SK-N-SH (cell line): ENCODE data around the gene SRRD. TPM values are rescaled to one million over a fixed set of nuclear protein-coding genes. Genes with fewer than 3 reads are reported as not detected.

Source experiments
- CTCF ChIA-PET: fragments of 300-600, 350-600 bp; formaldehyde crosslinking; extraction: SDS; loops from one replicate; lab custom pipeline; 2021; lab: Yijun Ruan, JAX
- POLR2A ChIA-PET: fragments of 350-600 bp; sonication (Branson Sonifier 250); formaldehyde crosslinking; extraction: SDS; loops from one replicate; lab custom pipeline; 2020; ENCODE audit warnings: antibody characterized with exemption, inconsistent platforms; lab: Yijun Ruan, JAX
- DNase-seq: peaks from one replicate; pipeline ENCODE4 v3.0.0; 2012
- H2AFZ ChIP-seq: fragments of 200-600 bp; sonication (generic); 2 replicates; pipeline ENCODE4 v1.8.1; 2016; ENCODE audit warnings: antibody characterized with exemption, mild to moderate bottlenecking, low read depth
- H3F3A ChIP-seq: fragments of 200-600 bp; sonication (generic); replicated peaks from 2 replicates; pipeline ENCODE3; 2016; ENCODE audit warnings: antibody characterized with exemption, mild to moderate bottlenecking; ENCODE audit not compliant: insufficient read depth
- H3K27ac ChIP-seq, 2 experiments: fragments of 200-500 bp in 1 of 2; fragments of 200-600 bp in 1 of 2; sonication (Bioruptor generic) in 1 of 2; sonication (generic), shearing (Covaris generic) in 1 of 2; 2 replicates each; pipeline versions ENCODE4 v1.5.1 to v1.6.1; 2014 to 2016; ENCODE audit warnings: low read depth in 2 of 2, inconsistent platforms in 1 of 2, low read length in 1 of 2, mild to moderate bottlenecking in 1 of 2, mixed read lengths in 1 of 2
- H3K27me3 ChIP-seq: fragments of 200-600 bp; sonication (generic), shearing (Covaris generic); 2 replicates; pipeline ENCODE4 v1.6.1; 2016; ENCODE audit warnings: mixed run types; ENCODE audit not compliant: insufficient read depth
- H3K36me3 ChIP-seq, 2 experiments: fragments of 200-500 bp in 1 of 2; fragments of 200-600 bp in 1 of 2; sonication (Bioruptor generic) in 1 of 2; sonication (generic) in 1 of 2; replicated peaks in 1 of 2; 2 replicates each; pipeline versions ENCODE3 to v1.5.1; 2014 to 2016; ENCODE audit warnings: low read length in 1 of 2, mild to moderate bottlenecking in 1 of 2; ENCODE audit not compliant: insufficient read depth in 2 of 2, control insufficient read depth in 1 of 2
- H3K4me1 ChIP-seq, 2 experiments: fragments of 200-500 bp in 1 of 2; fragments of 200-600 bp in 1 of 2; sonication (Bioruptor generic) in 1 of 2; sonication (generic), shearing (Covaris generic) in 1 of 2; 2 replicates each; pipeline versions ENCODE4 v1.5.1 to v1.6.1; 2014 to 2016; ENCODE audit warnings: low read depth in 1 of 2, low read length in 1 of 2, mixed run types in 1 of 2; ENCODE audit not compliant: insufficient read depth in 2 of 2, control insufficient read depth in 1 of 2
- H3K4me2 ChIP-seq: fragments of 200-600 bp; sonication (generic), shearing (Covaris generic); 2 replicates; pipeline ENCODE4 v1.6.1; 2017; ENCODE audit warnings: mixed run types
- H3K4me3 ChIP-seq, 2 experiments: fragments of 200-500 bp in 1 of 2; fragments of 200-600 bp in 1 of 2; sonication (Bioruptor generic) in 1 of 2; sonication (generic), shearing (Covaris generic) in 1 of 2; 2 replicates each; pipeline versions ENCODE4 v1.5.1 to v1.8.1; 2014 to 2016; ENCODE audit warnings: low read depth in 2 of 2, inconsistent platforms in 1 of 2, low read length in 1 of 2, mild to moderate bottlenecking in 1 of 2, mixed read lengths in 1 of 2, moderate library complexity in 1 of 2
- H3K79me2 ChIP-seq: fragments of 200-600 bp; sonication (generic); 2 replicates; pipeline ENCODE4 v1.8.1; 2017; ENCODE audit warnings: mild to moderate bottlenecking; ENCODE audit not compliant: insufficient read depth
- H3K9ac ChIP-seq: fragments of 200-600 bp; sonication (generic); 2 replicates; pipeline ENCODE4 v1.6.1; 2017; ENCODE audit warnings: mixed run types
- H3K9me2 ChIP-seq: fragments of 200-600 bp; sonication (generic); 2 replicates; pipeline ENCODE4 v1.6.1; 2017; ENCODE audit warnings: mixed run types
- H3K9me3 ChIP-seq: fragments of 200-600 bp; sonication (generic); 2 replicates; pipeline ENCODE4 v1.6.1; 2017; ENCODE audit warnings: mixed run types, mild to moderate bottlenecking, moderate library complexity
- H4K20me1 ChIP-seq: fragments of 200-600 bp; sonication (generic); 2 replicates; pipeline ENCODE4 v1.6.1; 2017; ENCODE audit warnings: mild to moderate bottlenecking, mixed run types; ENCODE audit not compliant: insufficient read depth
- CHD2 ChIP-seq: fragments of 150-350 bp; IDR thresholded peaks from 2 replicates; pipeline ENCODE4 v1.6.1; 2018; ENCODE audit warnings: low read length; ENCODE audit not compliant: partially characterized antibody
- FOXJ3 ChIP-seq: sonication (generic); formaldehyde crosslinking; IDR thresholded peaks from 2 replicates; pipeline ENCODE4 v1.5.1; 2020; ENCODE audit warnings: mild to moderate bottlenecking, missing genetic modification reagents
- GABPA ChIP-seq: IDR thresholded peaks from 2 replicates; pipeline ENCODE4 v1.4.0; 2012; ENCODE audit warnings: low read depth, mild to moderate bottlenecking
- GATA2 ChIP-seq: sonication (generic); formaldehyde crosslinking; IDR thresholded peaks from 2 replicates; pipeline ENCODE4 v1.5.0; 2020; ENCODE audit warnings: mild to moderate bottlenecking, missing genetic modification reagents
- MXI1 ChIP-seq: IDR thresholded peaks from 2 replicates; pipeline ENCODE4 v1.6.1; 2012; ENCODE audit warnings: mild to moderate bottlenecking, low read depth, low read length, improper control_type of control experiment
- RFX5 ChIP-seq: IDR thresholded peaks from 2 replicates; pipeline ENCODE4 v1.6.1; 2012; ENCODE audit warnings: mild to moderate bottlenecking, improper control_type of control experiment, low read length
- RXRA ChIP-seq: IDR thresholded peaks from 2 replicates; pipeline ENCODE4 v1.4.0; 2012; ENCODE audit warnings: low read depth, mild to moderate bottlenecking, borderline replicate concordance
- SIN3A ChIP-seq: IDR thresholded peaks from 2 replicates; pipeline ENCODE4 v1.6.1; 2012; ENCODE audit warnings: low read depth, mild to moderate bottlenecking, low read length, moderate library complexity, borderline replicate concordance
- SMC3 ChIP-seq: IDR thresholded peaks from 2 replicates; pipeline ENCODE4 v1.6.1; 2012; ENCODE audit warnings: low read depth, low read length, improper control_type of control experiment
- TAF1 ChIP-seq: IDR thresholded peaks from 2 replicates; pipeline ENCODE4 v1.6.1; 2012; ENCODE audit warnings: low read depth, mild to moderate bottlenecking, low read length, moderate library complexity, borderline replicate concordance
- TEAD4 ChIP-seq: IDR thresholded peaks from 2 replicates; pipeline ENCODE4 v1.4.0; 2012; ENCODE audit warnings: mild to moderate bottlenecking, borderline replicate concordance; ENCODE audit not compliant: insufficient read depth
- WGBS: methylation state at CpG from one replicate; pipeline ENCODE4 v1.1.6; 2017; ENCODE audit warnings: low lambda C conversion rate; 5-methylcytosine and 5-hydroxymethylcytosine counted together
- polyA plus RNA-seq, 3 experiments: library from polyadenylated mRNA; depleted of rRNA; stranded (reverse); fragments of >200 nt; gene quantifications; 2 replicates each; pipeline ENCODE4 v1.2.3, GENCODE V29; 2012
- TF ChIP-seq, protein P1 (sequence below): fragments of 200-600 bp; sonication (generic); IDR thresholded peaks from 2 replicates; pipeline ENCODE4 v1.6.1; 2017; ENCODE audit warnings: antibody characterized with exemption, mild to moderate bottlenecking, moderate library complexity
- TF ChIP-seq, protein P2 (sequence below): IDR thresholded peaks from 2 replicates; pipeline ENCODE4 v1.4.0; 2012; ENCODE audit warnings: low read depth, borderline replicate concordance
- TF ChIP-seq, protein P3 (sequence below): IDR thresholded peaks from 2 replicates; pipeline ENCODE4 v1.6.1; 2012; ENCODE audit warnings: mild to moderate bottlenecking, low read depth, low read length, moderate library complexity
- TF ChIP-seq, protein P4 (sequence below): fragments of 150-350 bp; IDR thresholded peaks from 2 replicates; pipeline ENCODE4 v1.6.1; 2017; ENCODE audit warnings: antibody characterized with exemption, low read length, low read depth, borderline replicate concordance

The SRRD gene
- polyA plus RNA-seq, 1 of the 3 experiments (the other 2 are of a cell fraction) = 12.9 TPM

DNA sequence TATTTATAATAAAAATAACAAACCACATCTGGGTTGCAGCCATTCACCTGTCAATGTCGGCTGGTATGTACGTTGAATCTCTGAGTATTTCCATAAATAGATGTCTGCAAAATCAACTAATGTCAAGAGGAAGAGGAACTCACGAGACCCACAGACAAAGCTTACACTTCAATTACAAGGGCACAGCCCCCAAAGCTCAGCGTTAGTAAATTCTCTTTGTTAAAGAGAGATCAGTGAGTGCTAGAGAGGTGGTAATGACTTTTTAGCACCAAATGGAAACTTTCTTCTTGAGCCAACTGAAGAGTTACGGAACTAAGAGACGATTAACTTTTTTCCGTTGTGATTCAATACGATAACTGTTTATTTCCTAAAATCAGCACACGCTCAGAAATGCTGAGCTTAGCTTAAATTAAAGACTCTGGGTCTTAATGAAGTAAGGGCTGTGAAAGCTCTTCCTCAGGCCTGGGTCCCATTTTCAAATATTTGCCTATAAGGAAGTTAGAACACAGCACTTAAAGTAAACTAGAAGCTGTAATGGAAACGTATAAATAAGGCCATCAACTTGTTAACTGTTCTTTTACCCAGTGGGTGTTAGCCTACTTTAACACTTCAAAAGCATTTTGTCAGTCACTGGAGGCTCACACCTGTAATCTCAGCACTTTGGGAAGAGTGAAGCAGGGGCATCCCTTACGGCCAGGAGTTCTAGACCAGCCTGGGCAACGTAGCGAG lies 51.4 kb downstream of the SRRD start:
- no peaks in the 10 kb centered on the region for H3K27me3 ChIP-seq
- CTCF ChIA-PET = interaction anchor here (1.1 kb wide), 1 partner anchor 11 kb away, joined by 4 read pairs; no protein-coding TSS in a partner anchor
- H3K27ac ChIP-seq = no peak overlapping the region
- no peaks in the 10 kb centered on the region for H3K4me1 ChIP-seq
- no peaks in the 10 kb centered on the region for H3K79me2 ChIP-seq
- H3K9ac ChIP-seq = no peak overlapping the region
- peaks cover 4 to 19% of the 10 kb centered on the region in 2 experiments for H3K36me3 ChIP-seq
- POLR2A ChIA-PET = no interaction called here
- H3K4me2 ChIP-seq = no peak overlapping the region
- H3K9me2 ChIP-seq = no peaks in the 10 kb centered on the region
- TF ChIP-seq GATA2 (CRISPR knock-in tag) (no peak), TEAD4 (no peak), SIN3A (no peak), MXI1 (no peak), SMC3 (no peak), CHD2 (no peak), TAF1 (no peak), FOXJ3 (no peak), GABPA (no peak), RFX5 (no peak), RXRA (no peak)
- TF ChIP-seq, protein P1, sequence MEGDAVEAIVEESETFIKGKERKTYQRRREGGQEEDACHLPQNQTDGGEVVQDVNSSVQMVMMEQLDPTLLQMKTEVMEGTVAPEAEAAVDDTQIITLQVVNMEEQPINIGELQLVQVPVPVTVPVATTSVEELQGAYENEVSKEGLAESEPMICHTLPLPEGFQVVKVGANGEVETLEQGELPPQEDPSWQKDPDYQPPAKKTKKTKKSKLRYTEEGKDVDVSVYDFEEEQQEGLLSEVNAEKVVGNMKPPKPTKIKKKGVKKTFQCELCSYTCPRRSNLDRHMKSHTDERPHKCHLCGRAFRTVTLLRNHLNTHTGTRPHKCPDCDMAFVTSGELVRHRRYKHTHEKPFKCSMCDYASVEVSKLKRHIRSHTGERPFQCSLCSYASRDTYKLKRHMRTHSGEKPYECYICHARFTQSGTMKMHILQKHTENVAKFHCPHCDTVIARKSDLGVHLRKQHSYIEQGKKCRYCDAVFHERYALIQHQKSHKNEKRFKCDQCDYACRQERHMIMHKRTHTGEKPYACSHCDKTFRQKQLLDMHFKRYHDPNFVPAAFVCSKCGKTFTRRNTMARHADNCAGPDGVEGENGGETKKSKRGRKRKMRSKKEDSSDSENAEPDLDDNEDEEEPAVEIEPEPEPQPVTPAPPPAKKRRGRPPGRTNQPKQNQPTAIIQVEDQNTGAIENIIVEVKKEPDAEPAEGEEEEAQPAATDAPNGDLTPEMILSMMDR = no peak
- TF ChIP-seq, protein P2, sequence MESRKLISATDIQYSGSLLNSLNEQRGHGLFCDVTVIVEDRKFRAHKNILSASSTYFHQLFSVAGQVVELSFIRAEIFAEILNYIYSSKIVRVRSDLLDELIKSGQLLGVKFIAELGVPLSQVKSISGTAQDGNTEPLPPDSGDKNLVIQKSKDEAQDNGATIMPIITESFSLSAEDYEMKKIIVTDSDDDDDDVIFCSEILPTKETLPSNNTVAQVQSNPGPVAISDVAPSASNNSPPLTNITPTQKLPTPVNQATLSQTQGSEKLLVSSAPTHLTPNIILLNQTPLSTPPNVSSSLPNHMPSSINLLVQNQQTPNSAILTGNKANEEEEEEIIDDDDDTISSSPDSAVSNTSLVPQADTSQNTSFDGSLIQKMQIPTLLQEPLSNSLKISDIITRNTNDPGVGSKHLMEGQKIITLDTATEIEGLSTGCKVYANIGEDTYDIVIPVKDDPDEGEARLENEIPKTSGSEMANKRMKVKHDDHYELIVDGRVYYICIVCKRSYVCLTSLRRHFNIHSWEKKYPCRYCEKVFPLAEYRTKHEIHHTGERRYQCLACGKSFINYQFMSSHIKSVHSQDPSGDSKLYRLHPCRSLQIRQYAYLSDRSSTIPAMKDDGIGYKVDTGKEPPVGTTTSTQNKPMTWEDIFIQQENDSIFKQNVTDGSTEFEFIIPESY = no peak
- TF ChIP-seq, protein P3, sequence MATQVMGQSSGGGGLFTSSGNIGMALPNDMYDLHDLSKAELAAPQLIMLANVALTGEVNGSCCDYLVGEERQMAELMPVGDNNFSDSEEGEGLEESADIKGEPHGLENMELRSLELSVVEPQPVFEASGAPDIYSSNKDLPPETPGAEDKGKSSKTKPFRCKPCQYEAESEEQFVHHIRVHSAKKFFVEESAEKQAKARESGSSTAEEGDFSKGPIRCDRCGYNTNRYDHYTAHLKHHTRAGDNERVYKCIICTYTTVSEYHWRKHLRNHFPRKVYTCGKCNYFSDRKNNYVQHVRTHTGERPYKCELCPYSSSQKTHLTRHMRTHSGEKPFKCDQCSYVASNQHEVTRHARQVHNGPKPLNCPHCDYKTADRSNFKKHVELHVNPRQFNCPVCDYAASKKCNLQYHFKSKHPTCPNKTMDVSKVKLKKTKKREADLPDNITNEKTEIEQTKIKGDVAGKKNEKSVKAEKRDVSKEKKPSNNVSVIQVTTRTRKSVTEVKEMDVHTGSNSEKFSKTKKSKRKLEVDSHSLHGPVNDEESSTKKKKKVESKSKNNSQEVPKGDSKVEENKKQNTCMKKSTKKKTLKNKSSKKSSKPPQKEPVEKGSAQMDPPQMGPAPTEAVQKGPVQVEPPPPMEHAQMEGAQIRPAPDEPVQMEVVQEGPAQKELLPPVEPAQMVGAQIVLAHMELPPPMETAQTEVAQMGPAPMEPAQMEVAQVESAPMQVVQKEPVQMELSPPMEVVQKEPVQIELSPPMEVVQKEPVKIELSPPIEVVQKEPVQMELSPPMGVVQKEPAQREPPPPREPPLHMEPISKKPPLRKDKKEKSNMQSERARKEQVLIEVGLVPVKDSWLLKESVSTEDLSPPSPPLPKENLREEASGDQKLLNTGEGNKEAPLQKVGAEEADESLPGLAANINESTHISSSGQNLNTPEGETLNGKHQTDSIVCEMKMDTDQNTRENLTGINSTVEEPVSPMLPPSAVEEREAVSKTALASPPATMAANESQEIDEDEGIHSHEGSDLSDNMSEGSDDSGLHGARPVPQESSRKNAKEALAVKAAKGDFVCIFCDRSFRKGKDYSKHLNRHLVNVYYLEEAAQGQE = no peak
- TF ChIP-seq, protein P4, sequence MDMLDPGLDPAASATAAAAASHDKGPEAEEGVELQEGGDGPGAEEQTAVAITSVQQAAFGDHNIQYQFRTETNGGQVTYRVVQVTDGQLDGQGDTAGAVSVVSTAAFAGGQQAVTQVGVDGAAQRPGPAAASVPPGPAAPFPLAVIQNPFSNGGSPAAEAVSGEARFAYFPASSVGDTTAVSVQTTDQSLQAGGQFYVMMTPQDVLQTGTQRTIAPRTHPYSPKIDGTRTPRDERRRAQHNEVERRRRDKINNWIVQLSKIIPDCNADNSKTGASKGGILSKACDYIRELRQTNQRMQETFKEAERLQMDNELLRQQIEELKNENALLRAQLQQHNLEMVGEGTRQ = no peak
- 92% methylated on average over 13 of the region's 13 CpGs for WGBS
- no peak overlapping the region for H2AFZ ChIP-seq
- no peak overlapping the region for H3K4me3 ChIP-seq
- H4K20me1 ChIP-seq = no peaks in the 10 kb centered on the region
- no peaks in the 10 kb centered on the region for H3F3A ChIP-seq
- H3K9me3 ChIP-seq = no peaks in the 10 kb centered on the region
- no peak for DNase-seq
